Measurements from ENCODE around the gene SLIT3.
"Not testable (repeated sequence)": the region's sequence is repeated elsewhere in the genome, so short reads cannot be mapped to it uniquely, and the experiment has no call there.

SLIT3 gene

DNA sequence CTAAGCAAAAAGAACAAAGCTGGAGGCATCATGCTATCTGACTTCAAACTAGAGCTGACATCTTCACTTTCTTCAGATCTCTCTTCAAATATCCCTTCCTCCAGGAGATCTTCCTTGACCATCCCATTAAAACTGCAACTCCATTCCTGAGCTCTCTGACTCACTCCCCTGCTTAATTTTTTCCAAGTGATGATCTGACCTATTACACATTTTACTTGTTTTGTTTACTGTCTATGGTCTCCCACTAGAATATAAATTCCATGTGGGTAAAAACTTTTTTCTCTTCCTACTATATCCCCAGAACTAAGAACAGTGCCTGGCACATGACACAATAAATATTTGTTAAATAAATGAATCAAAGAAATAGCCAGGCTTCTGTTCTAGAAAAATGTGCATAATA lies 87.5 kb downstream of the SLIT3 start:
- H3K4me3 ChIP-seq (ENCODE audit: low read depth, low read length), result no peak overlapping the region
- H3K4me2 ChIP-seq (ENCODE audit: low read length), result no peak overlapping the region
- H3K27me3 ChIP-seq (ENCODE audit: control insufficient read depth, insufficient read depth, low read length), result no peaks in the 10 kb centered on the region
- H3K9me3 ChIP-seq (ENCODE audit: control insufficient read depth, low read length), result no peaks in the 10 kb centered on the region
- H3K9ac ChIP-seq, result no peak overlapping the region
- H3K36me3 ChIP-seq (ENCODE audit: control insufficient read depth, insufficient read depth, low read length), result no peaks in the 10 kb centered on the region
- H3K4me1 ChIP-seq, result peaks cover 49% of the 10 kb centered on the region
- no peak overlapping the region for H2AFZ ChIP-seq
- peaks cover 15% of the 10 kb centered on the region for H3K79me2 ChIP-seq
- peak overlapping the region; percentile 97 for H3K27ac ChIP-seq
- TF ChIP-seq, protein P1, sequence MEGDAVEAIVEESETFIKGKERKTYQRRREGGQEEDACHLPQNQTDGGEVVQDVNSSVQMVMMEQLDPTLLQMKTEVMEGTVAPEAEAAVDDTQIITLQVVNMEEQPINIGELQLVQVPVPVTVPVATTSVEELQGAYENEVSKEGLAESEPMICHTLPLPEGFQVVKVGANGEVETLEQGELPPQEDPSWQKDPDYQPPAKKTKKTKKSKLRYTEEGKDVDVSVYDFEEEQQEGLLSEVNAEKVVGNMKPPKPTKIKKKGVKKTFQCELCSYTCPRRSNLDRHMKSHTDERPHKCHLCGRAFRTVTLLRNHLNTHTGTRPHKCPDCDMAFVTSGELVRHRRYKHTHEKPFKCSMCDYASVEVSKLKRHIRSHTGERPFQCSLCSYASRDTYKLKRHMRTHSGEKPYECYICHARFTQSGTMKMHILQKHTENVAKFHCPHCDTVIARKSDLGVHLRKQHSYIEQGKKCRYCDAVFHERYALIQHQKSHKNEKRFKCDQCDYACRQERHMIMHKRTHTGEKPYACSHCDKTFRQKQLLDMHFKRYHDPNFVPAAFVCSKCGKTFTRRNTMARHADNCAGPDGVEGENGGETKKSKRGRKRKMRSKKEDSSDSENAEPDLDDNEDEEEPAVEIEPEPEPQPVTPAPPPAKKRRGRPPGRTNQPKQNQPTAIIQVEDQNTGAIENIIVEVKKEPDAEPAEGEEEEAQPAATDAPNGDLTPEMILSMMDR (IDR thresholded peaks at IDR 0.05), result no peak

DNA sequence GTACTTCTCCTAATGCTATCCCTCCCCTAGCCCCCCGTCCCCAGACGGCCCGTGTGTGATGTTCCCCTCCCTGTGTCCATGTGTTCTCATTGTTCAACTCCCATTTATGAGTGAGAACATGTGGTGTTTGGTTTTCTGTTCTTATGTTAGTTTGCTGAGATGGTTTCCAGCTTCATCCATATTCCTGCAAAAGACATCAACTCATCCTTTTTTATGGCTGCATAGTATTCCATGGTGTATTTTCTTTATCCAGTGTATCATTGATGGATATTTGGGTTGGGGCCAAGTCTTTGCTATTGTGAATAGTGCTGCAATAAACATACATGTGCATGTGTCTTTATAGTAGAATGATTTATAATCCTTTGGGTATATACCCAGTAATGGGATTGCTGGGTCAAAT lies 89.2 kb downstream of the SLIT3 start:
- Histone ChIP-seq H3K4me1 (peaks cover 36% of the 10 kb centered on the region), H3K27ac (peak overlapping the region; percentile 13), H3K79me2 (peaks cover 23% of the 10 kb centered on the region)
- H3K4me3 ChIP-seq (ENCODE audit: low read depth, low read length); H3K9ac ChIP-seq; H3K9me3 ChIP-seq (ENCODE audit: control insufficient read depth, low read length); H2AFZ ChIP-seq; H3K36me3 ChIP-seq (ENCODE audit: control insufficient read depth, insufficient read depth, low read length); H3K4me2 ChIP-seq (ENCODE audit: low read length); H3K27me3 ChIP-seq (ENCODE audit: control insufficient read depth, insufficient read depth, low read length): not testable (repeated sequence)

DNA sequence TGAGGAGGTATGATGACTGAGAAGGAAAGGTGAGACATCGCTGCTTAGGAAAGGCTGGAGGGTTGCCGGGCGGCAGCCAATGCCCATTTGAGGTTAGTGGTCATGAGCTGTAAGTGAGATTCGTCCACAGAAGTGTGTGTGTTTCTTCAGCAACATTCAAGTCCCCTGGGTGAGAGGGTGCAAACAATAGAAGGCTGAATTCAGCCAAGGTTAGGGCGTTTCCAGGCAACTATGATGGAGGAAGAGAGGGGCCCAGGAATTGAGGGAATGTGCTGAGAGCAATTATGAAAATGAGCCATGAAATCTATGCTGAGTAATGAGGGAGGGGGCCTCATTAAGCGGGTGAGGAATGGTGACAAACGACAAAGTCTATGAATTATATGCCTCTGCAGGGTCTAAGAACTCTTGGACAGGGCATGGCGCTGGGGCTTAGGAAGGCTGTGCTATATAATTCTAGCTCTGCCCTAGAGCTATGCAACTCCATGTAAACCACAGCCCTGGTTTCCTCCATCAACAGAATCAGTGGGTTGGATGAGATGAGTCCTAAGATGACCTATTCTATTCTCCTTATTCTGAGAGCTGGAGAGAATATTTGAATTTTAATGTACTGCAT lies 96.0 kb downstream of the SLIT3 start:
- TF ChIP-seq, protein P1 (IDR thresholded peaks at IDR 0.05), result no peak
- Histone ChIP-seq H3K9ac (no peak overlapping the region), H3K27me3 (ENCODE audit: control insufficient read depth, insufficient read depth, low read length) (no peaks in the 10 kb centered on the region), H3K9me3 (ENCODE audit: control insufficient read depth, low read length) (no peaks in the 10 kb centered on the region), H3K36me3 (ENCODE audit: control insufficient read depth, insufficient read depth, low read length) (no peaks in the 10 kb centered on the region), H3K79me2 (peaks cover 70% of the 10 kb centered on the region), H2AFZ (no peak overlapping the region), H3K4me3 (ENCODE audit: low read depth, low read length) (no peak overlapping the region), H3K4me2 (ENCODE audit: low read length) (no peak overlapping the region), H3K4me1 (peaks cover 18% of the 10 kb centered on the region), H3K27ac (no peak overlapping the region)

DNA sequence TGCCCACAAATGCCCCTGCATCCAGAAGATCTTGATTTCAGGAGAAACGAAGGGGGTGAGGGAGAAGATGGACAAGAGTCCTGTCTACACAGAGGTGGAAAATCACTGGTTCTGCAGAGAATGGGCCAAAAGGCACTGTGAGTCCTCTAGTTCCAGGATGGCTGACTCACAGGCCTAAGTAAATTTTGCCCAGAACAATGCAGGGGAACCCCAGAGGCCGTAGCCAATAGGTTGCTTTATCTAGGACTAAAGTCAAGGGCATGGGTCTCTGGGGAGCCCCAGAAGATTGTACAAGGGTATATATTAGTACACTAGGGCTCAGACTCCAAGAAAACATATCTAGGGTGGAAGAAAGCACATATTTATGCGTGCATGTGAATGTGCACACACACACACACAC lies 98.0 kb downstream of the SLIT3 start:
- Histone ChIP-seq H3K36me3 (ENCODE audit: control insufficient read depth, insufficient read depth, low read length) (no peaks in the 10 kb centered on the region), H3K4me3 (ENCODE audit: low read depth, low read length) (no peak overlapping the region), H3K4me2 (ENCODE audit: low read length) (no peak overlapping the region), H3K9ac (no peak overlapping the region), H3K9me3 (ENCODE audit: control insufficient read depth, low read length) (no peaks in the 10 kb centered on the region), H3K27ac (no peak overlapping the region), H2AFZ (no peak overlapping the region), H3K27me3 (ENCODE audit: control insufficient read depth, insufficient read depth, low read length) (no peaks in the 10 kb centered on the region), H3K79me2 (peaks cover 67% of the 10 kb centered on the region), H3K4me1 (peaks cover 22% of the 10 kb centered on the region)
- TF ChIP-seq, protein P1 (IDR thresholded peaks at IDR 0.05), result no peak

DNA sequence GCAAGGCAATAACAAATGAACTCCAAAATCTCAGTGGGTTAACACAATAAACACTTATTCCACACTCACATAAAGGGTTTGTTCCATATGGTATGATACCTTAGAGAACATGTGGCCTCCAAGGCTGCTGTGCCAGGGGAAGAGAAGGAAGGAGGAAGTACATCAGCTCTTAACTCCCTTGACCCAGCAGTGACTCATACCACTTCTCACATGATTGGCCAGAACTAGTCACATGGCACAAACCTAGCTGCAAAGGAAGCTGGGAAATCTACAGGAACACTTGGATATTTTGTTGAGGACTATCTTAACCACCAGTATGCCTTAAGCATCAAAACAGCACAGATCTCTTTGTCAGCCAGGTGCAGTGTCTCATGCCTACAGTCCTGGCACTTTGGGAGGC lies 99.3 kb downstream of the SLIT3 start:
- Histone ChIP-seq H3K79me2 (peaks cover 65% of the 10 kb centered on the region), H3K4me3 (ENCODE audit: low read depth, low read length) (no peak overlapping the region), H3K9me3 (ENCODE audit: control insufficient read depth, low read length) (no peaks in the 10 kb centered on the region), H3K36me3 (ENCODE audit: control insufficient read depth, insufficient read depth, low read length) (no peaks in the 10 kb centered on the region), H3K9ac (no peak overlapping the region), H3K4me2 (ENCODE audit: low read length) (no peak overlapping the region), H2AFZ (no peak overlapping the region), H3K27me3 (ENCODE audit: control insufficient read depth, insufficient read depth, low read length) (no peaks in the 10 kb centered on the region), H3K27ac (no peak overlapping the region), H3K4me1 (peaks cover 30% of the 10 kb centered on the region)
- TF ChIP-seq, protein P1 (IDR thresholded peaks at IDR 0.05), result no peak
